Measurements from ENCODE around the gene RBBP6.
"Not testable (repeated sequence)": the region's sequence is repeated elsewhere in the genome, so short reads cannot be mapped to it uniquely, and the experiment has no call there.

RBBP6 gene, protein sequence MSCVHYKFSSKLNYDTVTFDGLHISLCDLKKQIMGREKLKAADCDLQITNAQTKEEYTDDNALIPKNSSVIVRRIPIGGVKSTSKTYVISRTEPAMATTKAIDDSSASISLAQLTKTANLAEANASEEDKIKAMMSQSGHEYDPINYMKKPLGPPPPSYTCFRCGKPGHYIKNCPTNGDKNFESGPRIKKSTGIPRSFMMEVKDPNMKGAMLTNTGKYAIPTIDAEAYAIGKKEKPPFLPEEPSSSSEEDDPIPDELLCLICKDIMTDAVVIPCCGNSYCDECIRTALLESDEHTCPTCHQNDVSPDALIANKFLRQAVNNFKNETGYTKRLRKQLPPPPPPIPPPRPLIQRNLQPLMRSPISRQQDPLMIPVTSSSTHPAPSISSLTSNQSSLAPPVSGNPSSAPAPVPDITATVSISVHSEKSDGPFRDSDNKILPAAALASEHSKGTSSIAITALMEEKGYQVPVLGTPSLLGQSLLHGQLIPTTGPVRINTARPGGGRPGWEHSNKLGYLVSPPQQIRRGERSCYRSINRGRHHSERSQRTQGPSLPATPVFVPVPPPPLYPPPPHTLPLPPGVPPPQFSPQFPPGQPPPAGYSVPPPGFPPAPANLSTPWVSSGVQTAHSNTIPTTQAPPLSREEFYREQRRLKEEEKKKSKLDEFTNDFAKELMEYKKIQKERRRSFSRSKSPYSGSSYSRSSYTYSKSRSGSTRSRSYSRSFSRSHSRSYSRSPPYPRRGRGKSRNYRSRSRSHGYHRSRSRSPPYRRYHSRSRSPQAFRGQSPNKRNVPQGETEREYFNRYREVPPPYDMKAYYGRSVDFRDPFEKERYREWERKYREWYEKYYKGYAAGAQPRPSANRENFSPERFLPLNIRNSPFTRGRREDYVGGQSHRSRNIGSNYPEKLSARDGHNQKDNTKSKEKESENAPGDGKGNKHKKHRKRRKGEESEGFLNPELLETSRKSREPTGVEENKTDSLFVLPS (N-terminal part only)

DNA sequence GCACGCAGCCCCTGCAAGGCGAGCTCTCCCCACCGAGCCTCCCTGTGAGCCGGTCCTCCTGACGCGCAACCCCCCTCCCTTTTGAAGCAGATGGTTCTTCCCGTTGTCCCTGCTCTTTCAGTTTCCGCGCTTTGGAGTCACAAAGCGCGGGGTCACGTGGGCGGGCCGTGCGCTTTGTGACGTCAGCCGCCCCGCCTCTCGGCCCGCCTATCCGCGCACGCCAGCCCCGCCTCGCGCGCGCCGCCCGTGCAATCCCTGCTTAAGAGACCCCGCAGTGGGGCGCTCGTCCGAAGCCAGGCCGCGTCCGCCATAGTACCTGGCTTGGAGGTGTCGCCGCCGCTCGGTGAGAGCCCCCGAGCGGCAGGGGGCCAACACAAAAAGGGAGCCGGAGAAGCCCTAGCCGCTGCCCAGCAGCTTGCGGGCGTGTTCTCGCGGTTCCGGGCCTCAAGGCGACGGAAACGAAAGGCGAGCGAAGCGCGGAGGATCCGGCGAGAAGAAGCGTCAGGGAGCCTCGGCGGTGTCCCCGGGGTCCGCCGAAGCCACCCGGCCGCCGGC is at the start of gene RBBP6:
TSS of gene RBBP6 (plus strand) at position 272 of the 555 bp plus-strand sequence. CDS start 1,061 bp downstream, outside the sequence.
- TF ChIP-seq, protein P1, sequence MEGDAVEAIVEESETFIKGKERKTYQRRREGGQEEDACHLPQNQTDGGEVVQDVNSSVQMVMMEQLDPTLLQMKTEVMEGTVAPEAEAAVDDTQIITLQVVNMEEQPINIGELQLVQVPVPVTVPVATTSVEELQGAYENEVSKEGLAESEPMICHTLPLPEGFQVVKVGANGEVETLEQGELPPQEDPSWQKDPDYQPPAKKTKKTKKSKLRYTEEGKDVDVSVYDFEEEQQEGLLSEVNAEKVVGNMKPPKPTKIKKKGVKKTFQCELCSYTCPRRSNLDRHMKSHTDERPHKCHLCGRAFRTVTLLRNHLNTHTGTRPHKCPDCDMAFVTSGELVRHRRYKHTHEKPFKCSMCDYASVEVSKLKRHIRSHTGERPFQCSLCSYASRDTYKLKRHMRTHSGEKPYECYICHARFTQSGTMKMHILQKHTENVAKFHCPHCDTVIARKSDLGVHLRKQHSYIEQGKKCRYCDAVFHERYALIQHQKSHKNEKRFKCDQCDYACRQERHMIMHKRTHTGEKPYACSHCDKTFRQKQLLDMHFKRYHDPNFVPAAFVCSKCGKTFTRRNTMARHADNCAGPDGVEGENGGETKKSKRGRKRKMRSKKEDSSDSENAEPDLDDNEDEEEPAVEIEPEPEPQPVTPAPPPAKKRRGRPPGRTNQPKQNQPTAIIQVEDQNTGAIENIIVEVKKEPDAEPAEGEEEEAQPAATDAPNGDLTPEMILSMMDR (IDR thresholded peaks at IDR 0.05; ENCODE audit: insufficient read depth, low read depth, low read length, missing control alignments): no peak
- H3K4me3 ChIP-seq (ENCODE audit: low read length): peak within 1 kb of the TSS; percentile 86
- DNase-seq (ENCODE audit: low read depth): peak; percentile 98

DNA sequence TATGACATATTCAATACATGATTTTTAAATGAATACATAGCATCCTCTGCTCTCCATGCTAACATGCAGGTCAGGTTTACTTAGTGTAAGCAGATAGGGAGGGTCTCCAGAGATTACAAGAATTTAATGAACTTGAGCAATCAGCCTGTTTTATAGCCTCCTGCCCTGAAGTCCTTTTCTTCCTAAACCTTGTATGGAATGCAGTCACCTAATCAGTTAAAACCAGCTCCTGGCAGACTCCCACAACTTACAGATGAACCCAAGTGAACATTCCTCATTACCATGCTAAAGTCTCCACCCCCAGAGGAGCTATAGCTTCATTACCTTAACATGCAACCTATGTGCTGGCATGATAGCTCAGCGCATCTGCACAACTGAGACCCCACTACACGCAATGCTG is 48.5 kb upstream of the RBBP6 start:
- H3K4me3 ChIP-seq (ENCODE audit: low read length): no peak overlapping the region
- TF ChIP-seq, protein P1 (IDR thresholded peaks at IDR 0.05; ENCODE audit: insufficient read depth, low read depth, low read length, missing control alignments): no peak
- no peak for DNase-seq (ENCODE audit: low read depth)

DNA sequence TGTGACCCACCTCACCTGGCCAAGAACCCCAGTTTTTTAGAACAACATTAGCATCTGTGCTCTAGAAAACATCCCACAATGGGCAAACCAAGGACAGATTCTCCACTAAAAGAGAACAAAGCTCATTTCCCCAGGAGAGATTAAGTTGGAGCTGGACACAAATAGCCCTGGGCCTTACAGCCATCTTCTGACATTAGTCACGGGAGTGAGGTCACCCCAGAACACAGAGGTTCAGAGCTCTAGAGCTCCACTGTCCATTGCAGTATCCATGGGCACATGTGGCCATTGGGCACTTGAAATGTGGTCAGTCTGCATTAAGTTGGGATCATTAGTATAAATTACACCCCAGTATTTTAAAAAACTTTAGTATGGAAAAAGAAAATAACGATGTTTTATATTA is 47.6 kb upstream of the RBBP6 start:
- DNase-seq (ENCODE audit: low read depth): peak; percentile 16
- TF ChIP-seq, protein P1 (IDR thresholded peaks at IDR 0.05; ENCODE audit: insufficient read depth, low read depth, low read length, missing control alignments): no peak
- H3K4me3 ChIP-seq (ENCODE audit: low read length): no peak overlapping the region

DNA sequence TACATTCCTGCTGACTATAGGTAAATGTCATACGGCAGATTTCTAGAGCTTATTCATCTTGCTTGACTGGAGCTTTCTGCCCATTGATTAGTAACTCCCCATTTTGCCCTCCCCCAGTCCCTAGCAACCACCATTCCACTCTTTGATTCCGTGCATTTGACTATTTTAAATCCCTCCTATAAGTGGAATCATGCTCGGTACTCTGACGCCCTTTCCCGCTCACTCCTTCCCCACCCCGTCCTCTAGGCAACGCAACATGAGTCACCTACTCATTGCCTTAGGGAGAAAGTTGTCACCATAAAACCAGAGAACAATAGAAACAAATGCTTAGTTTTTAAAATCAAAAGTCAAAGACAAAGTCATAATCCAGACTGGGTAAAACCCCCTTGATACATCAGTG is 45.5 kb upstream of the RBBP6 start:
- DNase-seq (ENCODE audit: low read depth): peak; percentile 81
- TF ChIP-seq, protein P1 (IDR thresholded peaks at IDR 0.05; ENCODE audit: insufficient read depth, low read depth, low read length, missing control alignments): no peak
- H3K4me3 ChIP-seq (ENCODE audit: low read length): no peak overlapping the region

DNA sequence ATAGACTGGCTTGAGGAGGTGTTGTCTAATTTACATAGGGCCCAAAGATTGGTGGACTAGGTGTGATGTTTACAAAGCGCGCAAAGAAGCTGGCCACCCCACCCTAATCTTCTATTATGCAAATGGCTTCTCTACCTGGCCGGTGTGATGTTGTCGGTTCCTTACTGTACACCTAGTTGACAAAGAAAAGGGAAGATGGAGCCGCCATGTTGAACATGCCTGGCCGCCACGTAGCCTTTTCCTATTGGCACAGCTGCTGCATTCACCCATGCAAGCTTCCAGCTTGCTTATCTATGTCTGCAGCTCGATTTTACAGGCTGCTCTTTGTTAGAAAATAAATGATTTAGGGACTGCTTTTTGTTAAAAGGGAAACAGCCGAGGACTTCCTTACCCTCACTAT is 44.2 kb upstream of the RBBP6 start:
- not testable (repeated sequence) for DNase-seq (ENCODE audit: low read depth); H3K4me3 ChIP-seq (ENCODE audit: low read length)

DNA sequence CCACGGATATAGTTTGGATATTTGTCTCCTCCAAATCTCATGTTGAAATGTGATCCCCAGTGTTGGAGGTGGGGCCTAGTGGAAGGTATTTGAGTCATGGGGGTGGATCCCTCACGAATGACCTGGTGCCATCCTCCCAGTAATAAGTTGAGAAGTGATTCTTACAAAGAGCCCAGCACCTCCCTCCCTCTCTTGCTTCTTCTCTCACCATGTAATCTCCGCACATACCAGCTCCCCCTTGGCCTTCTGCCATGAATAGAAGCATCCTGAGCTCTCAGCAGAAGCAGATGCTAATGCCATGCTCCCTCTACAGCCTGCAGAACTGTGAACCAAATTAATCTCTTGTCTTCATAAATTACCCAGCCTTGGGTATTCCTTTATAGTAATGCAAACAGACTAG is 41.9 kb upstream of the RBBP6 start:
- TF ChIP-seq, protein P1 (IDR thresholded peaks at IDR 0.05; ENCODE audit: insufficient read depth, low read depth, low read length, missing control alignments): no peak
- no peak overlapping the region for H3K4me3 ChIP-seq (ENCODE audit: low read length)
- DNase-seq (ENCODE audit: low read depth): peak; percentile 64

All from epithelial cell of esophagus (primary cell).